ENCODE data around the gene KIAA1586.

Gene KIAA1586

GRCh38 chr6:57069920-57070331 is 23.4 kb downstream of the KIAA1586 start:
- H3K4me3 ChIP-seq (ENCODE audit: low read depth, low read length) = no peak overlapping the region
- no peak for DNase-seq (ENCODE audit: low read depth)
- no peak for TF ChIP-seq CTCF (IDR thresholded peaks at IDR 0.05; ENCODE audit: insufficient read depth, low read depth, low read length, missing control alignments)

- no peak for DNase-seq (ENCODE audit: low read depth)
- H3K4me3 ChIP-seq (ENCODE audit: low read depth, low read length) = no peak overlapping the region
- TF ChIP-seq CTCF (IDR thresholded peaks at IDR 0.05; ENCODE audit: insufficient read depth, low read depth, low read length, missing control alignments) = no peak
Measured at GRCh38 chr6:57072108-57072507, 25.6 kb downstream of the KIAA1586 start.

GRCh38 chr6:57074383-57074782 is 27.9 kb downstream of the KIAA1586 start:
- TF ChIP-seq CTCF (IDR thresholded peaks at IDR 0.05; ENCODE audit: insufficient read depth, low read depth, low read length, missing control alignments) = no peak
- no peak overlapping the region for H3K4me3 ChIP-seq (ENCODE audit: low read depth, low read length)
- DNase-seq (ENCODE audit: low read depth) = no peak

GRCh38 chr6:57075092-57075491 is 28.6 kb downstream of the KIAA1586 start:
- TF ChIP-seq CTCF (IDR thresholded peaks at IDR 0.05; ENCODE audit: insufficient read depth, low read depth, low read length, missing control alignments) = no peak
- DNase-seq (ENCODE audit: low read depth) = no peak
- no peak overlapping the region for H3K4me3 ChIP-seq (ENCODE audit: low read depth, low read length)

- no peak for DNase-seq (ENCODE audit: low read depth)
- no peak overlapping the region for H3K4me3 ChIP-seq (ENCODE audit: low read depth, low read length)
- no peak for TF ChIP-seq CTCF (IDR thresholded peaks at IDR 0.05; ENCODE audit: insufficient read depth, low read depth, low read length, missing control alignments)
Measured at GRCh38 chr6:57078531-57079207, 32.2 kb downstream of the KIAA1586 start.

GRCh38 chr6:57085471-57085870 is 39.0 kb downstream of the KIAA1586 start:
- DNase-seq (ENCODE audit: low read depth) = no peak
- no peak for TF ChIP-seq CTCF (IDR thresholded peaks at IDR 0.05; ENCODE audit: insufficient read depth, low read depth, low read length, missing control alignments)
- H3K4me3 ChIP-seq (ENCODE audit: low read depth, low read length) = no peak overlapping the region

GRCh38 chr6:57086843-57087242 is 40.4 kb downstream of the KIAA1586 start:
- TF ChIP-seq CTCF (IDR thresholded peaks at IDR 0.05; ENCODE audit: insufficient read depth, low read depth, low read length, missing control alignments) = no peak
- DNase-seq (ENCODE audit: low read depth) = no peak

More at GRCh38 chr6:57086843-57087242, 40.4 kb downstream of the KIAA1586 start:
- H3K4me3 ChIP-seq (ENCODE audit: low read depth, low read length) = no peak overlapping the region

Data from GM12865 (cell line).